Lower lobe of right lung (tissue), 2 donors: ENCODE results near the gene GNAO1. TPM values are rescaled to one million over a fixed set of nuclear protein-coding genes. Genes with fewer than 3 reads are reported as not detected.

Experiments used
- ATAC-seq, 2 donors: fragments of 200-7000 bp; cut with Tn5 transposase; one replicate each; pipeline ENCODE4 v1.9.1; 2020 to 2022; ENCODE audit warnings: mild to moderate bottlenecking in 2 of 2, moderate library complexity in 2 of 2
- DNase-seq: peaks from one replicate; pipeline ENCODE4 v3.0.0-alpha.2; 2020
- H3K27ac ChIP-seq: fragments of 200-600 bp; one replicate; pipeline ENCODE4 v1.8.0; 2022
- H3K27me3 ChIP-seq: fragments of 200-600 bp; one replicate; pipeline ENCODE4 v1.8.0; 2022; ENCODE audit warnings: low read depth
- H3K36me3 ChIP-seq: fragments of 200-600 bp; one replicate; pipeline ENCODE4 v1.8.0; 2022; ENCODE audit warnings: mild to moderate bottlenecking
- H3K4me1 ChIP-seq: fragments of 200-600 bp; one replicate; pipeline ENCODE4 v1.8.0; 2022
- H3K4me3 ChIP-seq: fragments of 200-600 bp; one replicate; pipeline ENCODE4 v1.8.0; 2022; ENCODE audit warnings: mild to moderate bottlenecking
- H3K9me3 ChIP-seq: fragments of 200-600 bp; one replicate; pipeline ENCODE4 v1.8.0; 2022
- CTCF ChIP-seq: fragments of 200-600 bp; IDR thresholded peaks from one replicate; pipeline ENCODE4 v1.8.0; 2022; ENCODE audit warnings: antibody characterized with exemption, mild to moderate bottlenecking
- intact Hi-C: fragments of 100-400 bp; cut with DNase I; formaldehyde crosslinking; loops from one replicate; pipeline ENCODE4 v1.11.0; 2022
- total RNA-seq: library from RNA; stranded (reverse); fragmentation: NEBNext Ultra II Directional; extraction: Animal tissue kit (Norgen Biotek cat#: 25700); gene quantifications from one replicate; pipeline ENCODE4 v1.2.1, GENCODE V29; 2021
- donor health status: DM: no; HTN: yes; CAD: no; lungs with severe emphysema.

The GNAO1 gene
- total RNA-seq, 1 donor from 2014 or later: 1.8 TPM

GRCh38 chr16:56286809-56287208 lies 95.5 kb downstream of the GNAO1 start:
- Histone ChIP-seq H3K36me3 (no peaks in the 10 kb centered on the region), H3K27ac (no peak overlapping the region), H3K4me3 (no peak overlapping the region), H3K27me3 (no peaks in the 10 kb centered on the region), H3K4me1 (no peaks in the 10 kb centered on the region), H3K9me3 (no peaks in the 10 kb centered on the region)
- intact Hi-C loops: no loop called here
- ATAC-seq: peak in 1 of 2 donors; percentile 50
- no peak for TF ChIP-seq CTCF
- peak; percentile 65 for DNase-seq

- DNase-seq (no peak), ATAC-seq (no peak)
- Histone ChIP-seq H3K36me3 (no peaks in the 10 kb centered on the region), H3K4me1 (no peaks in the 10 kb centered on the region), H3K9me3 (no peaks in the 10 kb centered on the region), H3K27ac (no peak overlapping the region), H3K4me3 (no peak overlapping the region), H3K27me3 (no peaks in the 10 kb centered on the region)
- intact Hi-C loops: no loop called here
- no peak for TF ChIP-seq CTCF
These were observed 96.7 kb downstream of the GNAO1 start for GRCh38 chr16:56288019-56288418.

GRCh38 chr16:56289416-56289815 lies 98.1 kb downstream of the GNAO1 start:
- DNase-seq (no peak), ATAC-seq (no peak)
- no peak for TF ChIP-seq CTCF
- H3K36me3 ChIP-seq: no peaks in the 10 kb centered on the region
- no peaks in the 10 kb centered on the region for H3K27me3 ChIP-seq
- no peaks in the 10 kb centered on the region for H3K4me1 ChIP-seq
- H3K27ac ChIP-seq: no peak overlapping the region
- intact Hi-C loops: no loop called here
- H3K4me3 ChIP-seq: no peak overlapping the region
- no peaks in the 10 kb centered on the region for H3K9me3 ChIP-seq

GRCh38 chr16:56289862-56290261 lies 98.6 kb downstream of the GNAO1 start:
- no peak for DNase-seq
- no peaks in the 10 kb centered on the region for H3K4me1 ChIP-seq
- H3K9me3 ChIP-seq: no peaks in the 10 kb centered on the region
- H3K27me3 ChIP-seq: no peaks in the 10 kb centered on the region
- no peak for TF ChIP-seq CTCF
- no peak overlapping the region for H3K27ac ChIP-seq
- no peaks in the 10 kb centered on the region for H3K36me3 ChIP-seq
- intact Hi-C loops: no loop called here
- no peak for ATAC-seq
- no peak overlapping the region for H3K4me3 ChIP-seq

- no peak for TF ChIP-seq CTCF
- Histone ChIP-seq H3K9me3 (no peaks in the 10 kb centered on the region), H3K4me1 (peaks cover 2% of the 10 kb centered on the region), H3K4me3 (no peak overlapping the region), H3K27ac (no peak overlapping the region), H3K27me3 (no peaks in the 10 kb centered on the region), H3K36me3 (no peaks in the 10 kb centered on the region)
- ATAC-seq: no peak
- no peak for DNase-seq
- intact Hi-C loops: no loop called here
These were observed 102.7 kb downstream of the GNAO1 start for GRCh38 chr16:56294014-56294413.

GRCh38 chr16:56294579-56294978 lies 103.3 kb downstream of the GNAO1 start:
- H3K4me3 ChIP-seq: no peak overlapping the region
- intact Hi-C loops: no loop called here
- no peak for TF ChIP-seq CTCF
- H3K27me3 ChIP-seq: no peaks in the 10 kb centered on the region
- H3K36me3 ChIP-seq: no peaks in the 10 kb centered on the region
- no peak for ATAC-seq
- no peaks in the 10 kb centered on the region for H3K9me3 ChIP-seq
- H3K27ac ChIP-seq: no peak overlapping the region
- DNase-seq: no peak
- H3K4me1 ChIP-seq: peaks cover 8% of the 10 kb centered on the region
